Left forelimb (tissue), 1 donor: ENCODE data around the gene PSTPIP1.

Experiments used
- DNase-seq: peaks from one replicate; pipeline ENCODE4 v3.0.0-alpha.2; 2018; ENCODE audit warnings: low spot score

PSTPIP1 gene

DNA sequence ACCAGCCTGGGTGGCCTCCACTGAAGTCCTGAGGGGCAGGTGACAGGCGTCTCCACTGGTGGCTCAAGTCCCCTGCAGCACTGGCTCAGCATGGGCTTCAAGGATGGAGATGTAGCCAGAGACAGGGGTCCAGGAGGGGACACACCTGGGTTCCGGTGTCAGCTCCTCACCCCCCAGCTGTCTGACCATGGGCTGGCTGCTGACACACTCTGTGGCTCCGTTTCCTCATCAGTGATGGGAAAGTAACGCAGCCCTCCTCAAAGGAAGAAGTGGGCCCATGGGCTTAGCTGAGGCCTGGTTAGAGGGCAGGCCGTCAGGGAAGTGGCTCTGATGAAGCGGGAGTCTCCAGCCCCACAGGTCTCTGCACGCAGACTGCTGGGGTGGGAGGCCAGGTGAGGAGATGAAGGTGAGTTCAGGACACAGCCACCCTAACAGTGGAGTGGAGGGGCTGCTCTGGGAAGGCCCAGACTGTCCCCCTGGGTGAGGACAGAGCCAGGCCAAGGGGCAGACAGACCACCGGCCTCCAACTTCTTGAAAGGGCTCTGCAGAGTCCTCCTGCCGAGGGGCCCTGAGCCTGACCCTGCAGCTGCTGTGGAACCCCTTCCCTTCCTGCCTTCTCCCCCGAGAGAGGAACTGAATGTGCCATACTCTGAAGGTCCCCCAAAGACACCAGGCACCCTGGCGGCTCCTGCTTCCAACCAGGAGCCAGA, 24.0 kb downstream of the PSTPIP1 start:
- no peak for DNase-seq

DNA sequence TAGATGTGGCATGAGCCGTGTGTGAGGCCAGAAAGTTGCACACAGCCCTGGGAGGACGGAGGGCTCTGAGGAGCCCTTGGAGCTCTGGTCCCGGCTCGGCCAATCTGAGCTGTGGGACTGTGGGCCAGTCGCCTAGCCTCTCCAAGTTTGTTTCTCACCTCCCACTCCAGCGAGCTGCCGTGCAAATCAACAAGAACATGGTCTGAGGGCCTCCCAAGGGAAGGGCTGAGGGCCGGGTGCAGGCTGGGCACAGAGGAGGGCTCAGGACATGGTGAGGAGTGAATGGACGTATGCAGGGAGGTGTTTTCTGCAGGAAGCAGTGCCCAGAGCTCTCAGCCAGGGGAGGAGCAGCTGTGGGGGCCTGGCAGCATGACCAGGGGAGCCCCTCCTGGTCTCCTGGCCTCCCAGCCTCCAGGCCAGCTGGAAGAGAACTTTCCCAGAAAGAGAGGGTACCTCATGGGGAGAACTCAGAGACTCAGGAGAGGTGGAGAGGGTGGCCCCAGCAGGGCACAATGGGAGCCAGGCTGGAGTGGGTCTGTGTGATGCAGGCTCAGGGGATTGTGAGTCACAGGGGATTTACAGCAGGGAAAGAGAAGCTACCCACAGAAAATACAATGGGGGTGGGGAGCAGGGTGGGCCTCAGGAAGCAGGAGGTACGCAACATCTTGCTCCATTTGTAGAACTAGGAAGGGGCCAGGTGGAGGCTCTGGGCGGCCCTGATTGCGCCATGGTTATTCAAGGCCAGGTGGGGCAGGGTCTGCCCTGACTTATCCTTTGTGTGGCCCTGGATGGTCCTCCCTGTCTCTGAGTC, 24.8 kb downstream of the PSTPIP1 start:
- no peak for DNase-seq

DNA sequence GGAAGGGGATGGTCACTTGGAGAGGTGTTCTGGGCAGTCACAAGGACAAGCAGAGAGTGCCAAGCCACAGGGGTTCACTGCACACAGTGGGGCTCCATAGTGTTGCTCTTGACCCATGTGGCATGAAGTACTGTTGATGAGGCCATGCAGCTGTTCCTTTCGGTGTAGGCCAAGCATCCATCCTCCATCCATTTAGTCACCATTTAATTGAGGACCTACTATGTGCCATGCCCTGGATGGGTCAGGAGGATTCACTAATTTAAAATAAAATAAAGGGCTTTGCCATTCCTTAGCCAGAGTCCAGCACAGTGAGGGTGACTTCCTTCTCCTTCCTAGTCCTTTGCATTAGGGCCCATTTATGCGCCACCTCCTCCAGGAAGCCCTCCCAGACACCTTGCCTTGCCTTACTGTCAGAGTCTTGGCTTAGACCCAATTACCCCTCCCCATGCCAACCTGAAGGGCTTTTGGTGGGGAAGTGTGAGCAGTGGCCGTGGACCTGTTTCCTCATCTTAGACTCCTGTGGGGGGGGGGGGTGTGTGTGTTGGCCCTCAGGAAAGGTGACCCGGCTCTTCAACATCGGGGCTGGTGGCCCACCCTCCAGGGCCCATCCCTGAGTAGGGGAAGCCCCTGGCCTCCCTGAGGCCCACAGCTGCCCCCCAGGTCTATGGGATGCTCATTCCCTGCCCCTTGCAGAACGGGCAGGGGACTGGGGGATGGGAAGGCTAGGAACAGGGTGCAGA, 25.6 kb downstream of the PSTPIP1 start:
- no peak for DNase-seq

DNA sequence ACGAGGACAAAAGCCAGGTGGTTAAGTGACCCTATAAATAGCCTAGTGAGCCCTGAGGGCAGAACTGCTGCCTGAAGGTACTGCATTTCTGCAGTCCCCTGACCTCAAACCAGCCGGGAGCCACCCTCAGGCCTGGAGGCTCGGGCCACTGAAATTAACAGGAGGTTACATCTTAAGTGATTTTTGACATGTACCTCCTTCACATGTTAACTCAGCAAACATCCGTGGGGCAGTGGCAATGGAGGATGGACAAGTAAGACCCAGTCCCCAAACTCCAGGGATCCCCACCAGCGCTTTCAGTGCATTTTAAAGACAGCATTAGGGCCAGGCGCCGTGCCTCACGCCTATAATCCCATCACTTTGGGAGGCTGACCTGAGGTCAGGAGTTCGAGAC, 26.2 kb downstream of the PSTPIP1 start:
- no peak for DNase-seq

DNA sequence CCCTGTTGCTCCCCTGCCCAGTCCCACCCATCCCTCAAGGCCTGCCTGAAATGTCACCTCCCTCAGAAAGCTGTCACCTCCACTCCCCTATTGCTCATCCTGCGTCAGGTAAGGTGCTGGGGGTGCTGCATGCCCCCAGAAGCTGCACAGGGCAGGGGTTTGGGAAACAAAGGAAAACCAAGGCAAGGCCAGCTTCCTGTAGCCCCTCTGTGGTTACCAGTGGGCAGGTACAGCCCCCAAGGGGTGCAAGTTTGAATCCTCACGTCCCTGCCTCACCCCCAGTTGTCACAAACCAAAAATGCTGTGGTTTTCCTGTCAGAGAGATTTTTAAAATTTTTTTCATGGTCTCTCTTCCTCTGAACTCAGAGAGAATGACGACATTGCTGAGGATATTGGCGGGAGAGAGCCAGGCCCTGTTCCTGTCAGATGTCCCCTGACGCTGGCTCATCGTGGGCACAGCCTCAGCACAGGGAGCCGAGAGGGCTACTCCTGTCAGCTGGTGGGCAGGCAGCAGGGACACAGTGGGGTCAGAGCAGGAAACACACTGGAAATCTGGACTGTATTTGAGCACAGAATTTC, 27.0 kb downstream of the PSTPIP1 start:
- no peak for DNase-seq

DNA sequence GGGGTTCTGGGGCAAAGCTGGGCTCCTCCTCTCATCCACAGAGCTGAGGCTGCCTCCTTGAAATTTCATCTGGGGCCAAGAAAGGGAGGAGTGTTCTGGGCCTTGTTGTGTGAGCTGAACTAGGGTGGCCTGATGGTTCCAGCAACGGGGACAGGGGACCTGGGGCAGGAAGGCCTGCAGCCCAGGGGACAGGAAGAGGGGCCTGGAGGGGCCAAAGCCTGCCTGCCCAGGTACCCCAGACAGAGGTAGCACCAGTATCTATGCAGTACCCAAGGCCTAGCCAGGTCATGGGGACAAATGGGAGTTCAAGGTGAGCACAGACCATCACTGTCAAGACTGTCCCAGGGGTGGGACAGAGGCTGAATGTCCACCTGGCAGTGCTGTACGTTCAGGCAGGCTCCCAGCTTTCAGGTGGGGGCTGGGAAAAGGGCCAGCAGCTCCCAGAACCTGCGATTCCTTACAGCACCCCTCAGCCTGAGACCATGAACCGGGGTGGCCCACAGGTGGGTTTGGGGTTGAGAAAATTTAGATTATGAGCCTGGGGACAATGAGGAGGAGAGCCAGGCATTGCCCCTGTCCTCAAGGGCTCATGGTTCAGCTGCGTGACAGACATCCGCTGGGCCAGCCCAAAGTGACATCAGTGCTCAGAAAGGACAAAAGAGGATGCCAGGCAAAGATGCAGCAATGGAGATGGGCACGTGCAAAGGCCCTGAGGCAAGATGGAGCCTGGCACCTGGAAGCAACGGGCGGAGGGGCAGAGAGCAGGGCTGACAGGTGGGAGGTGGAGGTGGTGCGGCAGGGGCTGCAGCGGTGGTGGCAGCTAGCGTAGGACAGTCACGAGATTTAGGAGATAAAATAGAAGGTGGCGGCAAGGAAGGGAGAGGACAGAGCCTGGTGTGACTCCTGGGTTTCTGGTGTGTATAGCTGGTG, 28.0 kb downstream of the PSTPIP1 start:
- DNase-seq = no peak

DNA sequence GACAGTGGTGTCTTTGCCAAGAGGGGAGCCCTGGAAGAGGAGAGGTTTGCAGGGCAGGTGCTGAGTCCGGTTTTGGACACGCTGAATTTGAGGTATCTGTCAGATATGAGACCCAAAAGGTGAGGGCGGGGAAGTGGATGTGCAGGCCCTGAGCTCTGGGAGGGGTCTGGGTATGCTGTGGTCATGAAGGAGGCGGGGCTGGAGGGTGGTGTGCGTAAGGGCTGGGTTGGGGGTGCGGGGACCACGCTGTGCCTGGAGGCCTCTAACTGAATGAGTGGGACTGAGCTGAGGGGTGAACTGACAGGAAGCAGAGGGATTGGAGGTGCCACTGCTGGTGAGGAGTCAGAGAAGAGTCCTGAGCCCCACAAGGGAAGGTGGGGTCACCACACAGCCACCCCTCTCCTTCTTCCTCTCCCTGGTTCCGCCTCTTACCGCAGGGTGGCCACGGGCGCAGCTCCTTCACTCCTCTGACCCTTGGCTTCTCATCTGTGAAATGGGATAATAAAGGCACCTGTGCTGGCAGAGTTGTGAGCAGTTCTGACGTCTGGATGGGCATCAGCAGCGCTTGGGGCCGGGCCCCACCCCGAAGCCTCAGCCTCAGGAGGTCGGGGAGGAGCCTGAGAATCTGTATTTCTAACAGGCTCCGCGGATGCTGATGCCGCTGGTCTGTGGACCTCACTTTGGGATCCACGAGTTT, 28.8 kb downstream of the PSTPIP1 start:
- DNase-seq = no peak

DNA sequence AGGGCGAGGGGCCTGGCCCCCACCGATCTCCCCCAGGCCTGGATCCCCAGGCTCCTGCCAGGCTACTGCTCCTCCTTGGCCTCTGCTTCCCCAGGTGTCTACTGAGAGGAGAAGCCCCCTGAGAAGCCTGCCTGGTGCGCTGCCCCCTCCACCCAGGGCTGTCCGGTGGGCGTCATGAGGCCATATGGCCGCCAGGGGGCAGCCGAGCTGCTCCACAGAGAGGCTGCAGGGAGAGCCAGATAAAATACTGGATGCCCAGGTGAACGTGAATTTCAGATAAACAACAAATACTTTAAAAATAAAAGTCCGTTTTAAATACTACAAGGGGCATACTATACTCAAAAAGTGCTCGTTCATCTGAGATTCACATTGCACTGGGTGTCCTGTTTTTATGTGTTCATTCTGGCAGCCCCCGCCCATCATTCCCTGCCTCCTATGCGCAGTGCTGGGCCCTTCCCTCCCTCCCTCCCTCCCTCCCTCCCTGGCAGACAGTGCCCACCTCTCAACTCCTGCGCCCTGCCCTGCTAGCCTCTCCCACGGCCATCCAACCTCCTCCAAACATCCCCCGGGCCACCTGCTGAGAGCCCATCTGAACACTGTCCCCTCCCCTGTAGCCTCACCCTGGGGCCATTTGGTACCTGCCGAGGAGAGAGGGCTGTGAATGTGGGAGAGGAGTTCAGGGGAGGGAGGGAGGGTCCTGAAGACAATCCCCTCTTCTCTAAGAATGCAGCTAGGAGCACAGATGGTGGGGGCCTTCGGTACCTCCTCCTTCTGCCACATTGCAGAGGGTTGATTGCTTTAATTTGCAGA, 29.6 kb downstream of the PSTPIP1 start:
- DNase-seq = peak; percentile 31

DNA sequence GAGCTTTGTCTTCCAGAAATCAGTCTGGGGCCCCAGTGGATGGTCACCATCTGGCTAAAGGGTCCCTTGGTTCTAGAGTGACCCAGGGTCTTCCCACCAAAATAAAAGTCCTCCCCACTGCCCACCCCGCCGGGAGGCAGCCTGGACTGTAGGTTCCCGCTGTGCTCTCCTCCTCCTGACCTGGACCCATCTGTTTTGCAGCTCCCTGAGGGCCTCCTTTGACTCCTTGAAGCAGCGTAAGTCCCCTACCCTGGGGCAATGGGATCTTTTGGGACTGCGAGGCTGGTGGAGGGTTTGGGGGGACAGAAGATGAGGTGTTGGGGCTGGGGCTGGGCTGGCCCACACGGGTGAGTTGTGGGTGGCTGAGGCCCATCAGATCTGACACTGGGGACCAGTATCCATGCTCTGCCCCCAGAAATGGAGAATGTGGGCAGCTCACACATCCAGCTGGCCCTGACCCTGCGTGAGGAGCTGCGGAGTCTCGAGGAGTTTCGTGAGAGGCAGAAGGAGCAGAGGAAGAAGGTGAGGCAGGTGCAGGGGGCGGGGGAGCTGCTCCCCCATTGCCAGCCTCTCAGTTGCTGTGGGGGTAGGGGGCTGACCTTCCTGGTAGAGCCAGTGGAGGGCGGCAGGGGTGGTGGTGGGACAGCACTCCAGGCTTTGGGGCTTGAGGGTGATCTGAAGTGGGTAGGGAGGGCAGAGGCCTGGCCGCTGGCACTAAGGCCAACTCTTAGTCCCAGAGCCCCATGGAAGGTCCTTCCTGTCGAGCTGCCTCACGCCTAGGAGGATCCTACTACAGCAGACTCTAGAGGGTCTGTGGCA, 30.4 kb downstream of the PSTPIP1 start:
- peak; percentile 55 for DNase-seq

DNA sequence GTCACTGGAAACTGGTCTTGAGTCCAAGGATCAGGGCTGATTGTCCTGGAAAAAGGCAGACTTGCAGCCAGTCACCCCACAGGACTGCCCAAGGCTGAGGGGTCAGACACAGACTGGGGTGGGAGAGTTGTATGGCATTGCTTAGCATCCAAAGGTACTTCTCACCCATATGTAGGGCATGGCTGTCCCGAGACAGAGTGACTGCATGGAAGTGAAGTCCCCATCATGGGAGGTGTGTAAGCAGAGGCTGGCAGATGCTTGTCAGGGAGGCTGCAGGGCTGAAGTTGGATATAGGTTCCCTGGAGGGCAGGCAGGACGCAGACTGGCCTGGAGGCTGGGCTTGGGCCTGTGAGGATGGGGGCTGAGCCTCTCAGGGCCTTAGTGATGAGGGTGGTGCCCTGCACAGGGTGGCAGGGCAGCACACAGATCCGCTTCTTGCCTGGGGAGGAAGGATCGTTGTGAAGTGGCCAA, 31.1 kb downstream of the PSTPIP1 start:
- DNase-seq = peak; percentile 63

DNA sequence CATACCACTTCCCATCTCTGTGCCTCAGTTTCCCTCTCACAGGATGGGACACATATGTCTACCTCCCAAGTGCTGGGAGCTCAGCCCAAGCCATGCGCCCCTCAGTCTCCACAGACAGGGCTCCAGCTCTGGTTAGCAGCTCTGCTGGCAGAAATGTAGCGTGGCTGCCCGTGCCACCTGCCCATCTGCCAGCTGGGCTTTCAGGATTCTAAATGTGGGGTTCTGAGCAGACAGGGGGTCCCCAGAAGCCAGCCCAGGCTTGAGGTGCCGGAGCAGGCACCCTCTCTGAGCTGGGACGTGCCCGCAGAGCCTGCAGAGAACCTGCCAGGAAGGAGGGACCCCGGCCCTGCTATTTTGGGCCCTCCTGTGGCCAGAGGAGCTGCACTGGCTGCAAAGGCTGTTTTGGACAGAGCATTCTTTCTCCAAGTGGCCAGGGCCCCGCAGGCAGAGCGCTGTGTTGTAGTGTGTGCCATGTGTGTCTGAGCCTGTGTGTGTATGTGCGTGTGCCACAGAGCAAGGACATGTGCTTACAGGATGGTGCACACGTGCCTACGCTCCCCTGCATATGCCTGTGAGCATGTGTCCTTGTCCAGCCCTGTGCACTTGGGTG, 31.7 kb downstream of the PSTPIP1 start:
- DNase-seq = peak; percentile 45

DNA sequence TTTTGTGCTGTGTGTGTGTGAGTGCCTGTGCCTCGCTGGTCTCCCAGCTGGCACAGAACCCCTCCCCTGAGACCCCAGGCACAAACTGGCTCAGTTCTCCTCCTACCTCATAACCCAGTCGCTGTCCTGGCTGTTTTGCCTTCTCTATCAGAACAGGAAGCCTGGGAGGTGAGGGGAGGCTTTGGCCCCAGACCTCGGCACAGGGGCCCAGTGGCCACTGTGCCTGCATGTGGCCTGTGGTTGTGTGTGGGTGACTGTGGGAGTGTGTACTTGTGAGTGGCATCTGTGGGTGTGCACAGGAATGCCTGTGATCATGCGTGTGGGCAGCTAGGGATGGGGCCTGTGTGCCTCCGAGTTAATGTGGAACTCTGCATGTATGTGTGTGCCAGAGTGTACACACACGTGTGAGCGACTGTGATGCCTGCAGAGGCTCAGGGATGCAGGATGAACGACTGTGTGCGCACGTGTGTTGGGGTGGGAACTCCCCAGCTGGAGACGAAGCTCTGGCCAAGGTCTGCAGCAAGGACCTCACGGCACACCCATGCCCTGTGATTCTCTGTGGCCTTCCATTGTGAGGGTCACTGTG, 32.3 kb downstream of the PSTPIP1 start:
- DNase-seq = peak; percentile 51

DNA sequence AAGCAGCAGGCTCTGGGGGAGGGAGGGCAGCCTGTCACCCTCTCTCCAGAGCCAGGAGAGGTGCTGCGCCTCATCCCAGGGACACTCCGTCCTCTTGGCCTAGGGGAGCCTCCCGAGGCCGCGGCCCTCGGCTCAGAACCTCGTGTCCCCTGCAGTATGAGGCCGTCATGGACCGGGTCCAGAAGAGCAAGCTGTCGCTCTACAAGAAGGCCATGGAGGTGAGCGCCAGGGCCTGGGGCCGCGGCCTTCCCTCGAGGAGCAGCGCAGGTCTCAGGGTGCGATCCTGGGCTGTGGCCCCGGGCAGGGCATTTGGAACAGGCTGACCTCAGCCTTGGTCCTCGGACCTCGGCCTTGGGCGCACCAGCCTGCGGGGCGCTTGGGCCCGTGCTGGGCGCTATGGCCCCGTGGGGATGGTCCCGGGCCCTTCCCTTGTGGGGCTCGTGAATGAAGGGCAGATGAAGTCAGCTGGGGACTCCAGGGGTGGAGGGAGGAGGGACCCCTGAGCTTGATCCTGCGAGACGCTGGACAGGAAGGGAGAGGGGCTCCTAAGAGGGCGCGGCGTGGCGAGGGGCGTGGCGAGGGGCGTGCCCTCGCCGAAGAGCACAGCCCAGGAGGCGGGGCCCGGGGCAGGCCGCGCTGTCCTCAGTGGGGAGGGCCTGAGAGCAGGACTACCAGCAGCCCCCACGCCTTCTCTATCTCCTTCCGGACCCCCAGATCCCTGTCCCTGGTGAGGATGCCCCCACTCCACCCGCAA, 32.9 kb downstream of the PSTPIP1 start:
- peak; percentile 66 for DNase-seq

DNA sequence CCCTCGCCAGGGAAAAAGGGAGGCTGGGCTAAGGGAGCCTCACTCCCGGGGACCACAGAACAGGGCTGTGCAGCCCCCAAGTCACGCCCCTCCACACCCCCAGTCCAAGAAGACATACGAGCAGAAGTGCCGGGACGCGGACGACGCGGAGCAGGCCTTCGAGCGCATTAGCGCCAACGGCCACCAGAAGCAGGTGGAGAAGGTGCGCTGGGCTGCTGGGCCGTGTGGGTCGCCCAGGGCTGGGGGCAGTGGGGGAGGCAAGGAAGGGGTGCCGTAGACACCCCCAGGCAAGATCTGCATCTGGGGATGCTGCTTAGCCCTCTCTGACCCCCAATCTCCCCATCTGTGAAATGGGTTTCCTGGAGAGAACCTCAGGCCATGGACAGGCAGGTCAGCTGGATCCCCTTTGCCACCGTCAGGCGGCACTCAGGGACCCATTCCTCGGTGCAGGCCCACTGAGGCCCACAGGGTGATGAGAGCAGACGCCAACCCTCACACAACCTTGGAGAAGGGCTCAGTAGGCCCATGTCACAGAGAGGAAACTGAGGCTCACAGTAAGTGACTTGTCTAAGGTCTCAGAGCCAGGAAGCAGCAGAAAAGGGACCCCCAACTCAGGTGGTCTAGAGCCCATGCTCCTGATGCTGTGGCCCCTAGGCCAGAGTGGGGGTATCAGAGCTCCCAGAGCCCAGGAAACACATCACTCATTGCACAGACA, 33.7 kb downstream of the PSTPIP1 start:
- peak; percentile 38 for DNase-seq

DNA sequence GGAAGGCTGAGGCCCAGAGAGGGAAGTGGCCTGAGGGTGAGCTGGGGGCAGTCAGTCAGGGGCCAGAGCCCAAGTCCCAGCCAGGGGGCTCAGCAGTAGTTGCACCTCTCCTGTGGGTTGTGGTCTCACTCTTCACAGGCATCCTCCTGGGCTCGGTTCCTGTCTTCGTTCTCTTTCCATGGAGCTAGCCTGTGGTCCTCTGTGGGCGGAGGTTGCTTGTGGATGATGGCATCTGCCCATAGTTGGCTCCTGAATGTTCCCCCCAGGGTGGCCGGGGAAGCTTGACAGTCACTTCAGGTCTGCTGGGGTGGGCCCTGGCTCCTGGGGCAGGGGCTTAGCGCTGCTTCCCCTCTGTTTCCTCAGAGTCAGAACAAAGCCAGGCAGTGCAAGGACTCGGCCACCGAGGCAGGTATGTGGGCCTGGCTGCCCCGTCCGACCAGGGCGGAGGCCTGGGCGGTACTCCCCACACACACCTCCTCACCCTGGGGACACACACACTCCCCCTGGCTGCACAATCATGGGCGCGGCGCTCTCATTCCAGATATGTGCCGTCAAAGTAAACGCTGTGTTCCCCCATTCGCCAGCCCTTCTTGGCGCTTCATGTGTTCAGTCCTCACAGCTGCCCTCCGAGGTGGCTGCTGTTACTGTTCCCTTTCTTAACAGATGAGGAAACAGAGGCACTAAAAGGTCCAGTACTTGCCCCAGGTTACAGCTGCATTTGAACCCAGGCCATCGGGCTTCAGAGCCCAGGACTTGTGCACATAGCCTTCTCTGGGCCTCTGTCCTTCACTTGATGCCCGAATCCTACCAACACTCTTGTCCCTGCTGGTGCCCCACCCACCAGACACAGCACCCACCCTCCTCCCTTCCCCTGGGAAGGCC, 34.5 kb downstream of the PSTPIP1 start:
- DNase-seq = peak; percentile 63
